Measurements from ENCODE around the gene OR2AJ1.
"Not testable (repeated sequence)": the region's sequence is repeated elsewhere in the genome, so short reads cannot be mapped to it uniquely, and the experiment has no call there.

Gene OR2AJ1, protein sequence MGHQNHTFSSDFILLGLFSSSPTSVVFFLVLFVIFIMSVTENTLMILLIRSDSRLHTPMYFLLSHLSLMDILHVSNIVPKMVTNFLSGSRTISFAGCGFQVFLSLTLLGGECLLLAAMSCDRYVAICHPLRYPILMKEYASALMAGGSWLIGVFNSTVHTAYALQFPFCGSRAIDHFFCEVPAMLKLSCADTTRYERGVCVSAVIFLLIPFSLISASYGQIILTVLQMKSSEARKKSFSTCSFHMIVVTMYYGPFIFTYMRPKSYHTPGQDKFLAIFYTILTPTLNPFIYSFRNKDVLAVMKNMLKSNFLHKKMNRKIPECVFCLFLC

DNA sequence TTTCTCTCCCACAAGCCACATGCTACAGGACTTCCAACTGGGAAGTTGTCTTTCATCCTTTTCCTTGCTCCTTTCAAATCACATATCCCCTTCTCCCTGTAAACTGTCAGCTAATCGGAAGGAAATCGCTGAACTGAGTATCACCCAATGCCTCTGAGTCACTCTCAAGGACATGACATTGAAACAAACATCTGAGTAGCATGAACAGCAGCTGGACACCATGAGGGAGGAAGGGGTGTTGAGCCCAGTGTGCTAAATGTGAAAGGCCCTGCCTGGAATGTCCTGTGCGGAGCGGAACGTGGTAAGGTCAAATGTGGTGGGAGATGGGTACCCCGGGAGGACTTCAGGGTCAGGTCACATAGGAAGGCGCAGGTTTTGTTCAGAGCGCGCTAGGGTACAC is at the start of gene OR2AJ1:
TSS of gene OR2AJ1 (plus strand) at position 22 of the 400 bp plus-strand sequence. CDS start 8,880 bp downstream, outside the sequence.
- in situ Hi-C loops (cut with MboI; ENCODE audit: low sequenced_read_pairs), result no loop called here

DNA sequence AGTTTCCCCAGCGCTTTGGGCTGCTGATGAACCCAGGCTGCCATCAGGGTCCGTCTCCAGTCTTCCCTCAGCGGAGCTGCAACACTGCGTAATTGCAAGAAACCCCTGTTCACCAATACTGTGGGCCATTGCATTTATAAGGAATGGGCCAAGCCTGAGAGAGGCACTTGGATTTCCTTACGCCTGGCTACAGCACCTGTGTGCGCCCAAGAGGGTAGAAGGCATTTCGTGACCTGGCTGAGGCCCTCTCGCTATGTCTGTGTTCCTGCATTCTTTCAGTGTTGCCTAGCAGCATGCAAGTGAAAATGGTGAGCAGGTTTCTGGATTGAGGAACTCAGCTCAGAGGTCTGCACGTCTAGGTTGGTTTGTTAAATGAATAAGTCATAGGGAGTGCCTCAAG is 41.3 kb upstream of the OR2AJ1 start:
- in situ Hi-C loops (cut with MboI; ENCODE audit: low sequenced_read_pairs), result no loop called here

DNA sequence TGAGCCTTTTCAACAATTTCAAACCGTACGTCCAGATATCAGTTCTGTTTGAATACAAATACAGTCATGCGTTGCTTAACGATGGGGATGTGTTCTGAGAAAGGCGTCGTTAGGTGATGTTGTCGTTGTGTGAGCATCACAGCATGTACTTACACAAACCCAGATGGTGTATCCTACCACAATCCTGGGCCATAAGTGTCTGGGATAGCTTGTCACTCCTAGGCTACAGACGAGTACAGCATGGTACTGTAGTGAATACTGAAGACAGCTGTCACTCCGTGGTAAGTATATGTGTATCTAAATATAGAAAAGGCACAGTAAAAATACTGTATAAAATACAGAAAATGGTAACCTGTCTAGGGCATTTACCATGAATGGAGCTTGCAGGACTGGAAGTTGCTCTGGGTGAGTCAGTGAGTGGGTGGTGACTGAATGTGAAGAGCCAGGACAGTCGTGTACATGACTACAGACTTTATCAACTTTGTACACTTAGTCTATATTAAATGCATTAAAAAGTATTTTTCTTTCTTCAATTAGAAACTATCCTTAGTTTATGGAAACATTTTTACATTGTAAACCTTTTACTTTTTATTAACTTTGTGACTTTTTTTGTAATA is 39.8 kb upstream of the OR2AJ1 start:
- in situ Hi-C loops (cut with MboI; ENCODE audit: low sequenced_read_pairs), result no loop called here

DNA sequence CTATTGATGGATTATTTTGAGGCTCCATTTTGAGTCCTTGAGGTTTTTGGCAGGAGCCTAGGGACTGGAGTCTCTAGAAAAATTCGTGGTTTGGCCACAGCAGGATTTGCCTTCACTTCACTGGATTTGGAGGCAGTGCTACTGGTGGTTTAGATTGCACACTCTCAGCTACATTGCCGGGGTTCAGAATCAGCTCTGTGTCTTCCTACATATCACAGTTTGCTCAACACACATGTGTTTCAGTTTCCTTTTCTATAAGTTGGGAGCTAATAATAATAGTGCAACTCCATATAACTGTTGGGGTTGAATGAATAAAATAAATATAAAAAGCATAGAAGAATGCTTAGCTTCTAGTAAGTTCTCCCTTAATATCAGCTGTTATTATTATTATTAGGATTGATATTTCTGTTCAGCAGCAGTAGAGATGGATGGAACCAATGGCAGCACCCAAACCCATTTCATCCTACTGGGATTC is 29.5 kb upstream of the OR2AJ1 start, which contains the start of gene OR2W3:
TSS of gene OR2W3 (plus strand) at position 425 of the 475 bp plus-strand sequence. CDS start at position 425, 0 bp downstream.
- in situ Hi-C loops (cut with MboI; ENCODE audit: low sequenced_read_pairs), result no loop called here

DNA sequence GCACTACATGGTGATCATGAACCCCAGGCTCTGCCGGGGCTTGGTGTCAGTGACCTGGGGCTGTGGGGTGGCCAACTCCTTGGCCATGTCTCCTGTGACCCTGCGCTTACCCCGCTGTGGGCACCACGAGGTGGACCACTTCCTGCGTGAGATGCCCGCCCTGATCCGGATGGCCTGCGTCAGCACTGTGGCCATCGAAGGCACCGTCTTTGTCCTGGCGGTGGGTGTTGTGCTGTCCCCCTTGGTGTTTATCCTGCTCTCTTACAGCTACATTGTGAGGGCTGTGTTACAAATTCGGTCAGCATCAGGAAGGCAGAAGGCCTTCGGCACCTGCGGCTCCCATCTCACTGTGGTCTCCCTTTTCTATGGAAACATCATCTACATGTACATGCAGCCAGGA is 28.7 kb upstream of the OR2AJ1 start:
- in situ Hi-C loops (cut with MboI; ENCODE audit: low sequenced_read_pairs), result no loop called here

DNA sequence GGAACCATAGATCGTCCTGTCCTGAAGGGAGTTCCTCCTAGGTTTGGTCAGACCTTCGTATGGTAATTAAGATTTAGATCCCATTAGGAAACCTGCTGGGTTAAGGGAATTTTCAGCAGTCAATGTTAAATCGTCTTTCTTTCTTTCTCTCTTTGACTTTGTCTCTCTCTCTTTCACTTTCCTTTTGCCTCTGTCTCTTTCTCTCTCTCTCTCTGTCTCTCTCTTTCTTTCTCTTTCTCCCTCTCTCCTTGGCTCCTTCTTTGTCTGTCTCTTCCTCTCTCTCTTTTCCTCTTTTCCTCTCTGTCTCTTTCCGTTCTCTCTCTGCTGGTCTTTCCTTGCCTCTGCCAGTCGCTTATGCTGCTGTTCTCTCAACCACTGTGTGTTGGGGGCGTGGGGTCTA is 20.6 kb upstream of the OR2AJ1 start:
- in situ Hi-C loops (cut with MboI; ENCODE audit: low sequenced_read_pairs), result no loop called here

DNA sequence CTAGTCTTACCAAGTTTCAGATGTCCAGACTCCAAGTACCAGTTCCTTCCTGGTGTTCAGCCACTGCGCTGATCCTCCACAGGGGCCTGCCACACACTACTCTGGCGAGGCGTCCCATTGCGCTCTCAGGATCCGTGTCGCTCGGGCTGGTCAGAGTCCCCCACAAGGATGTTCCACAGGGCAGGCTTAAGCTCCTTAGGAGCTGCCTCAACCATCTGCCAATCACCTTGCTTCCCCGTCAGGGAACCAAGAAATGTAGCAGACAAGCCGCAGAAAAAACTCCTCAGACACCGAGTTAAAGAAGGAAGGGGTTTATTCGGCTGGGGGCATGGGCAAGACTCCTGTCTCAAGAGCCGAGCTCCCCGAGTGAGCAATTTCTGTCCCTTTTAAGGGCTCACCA is 19.5 kb upstream of the OR2AJ1 start:
- in situ Hi-C loops (cut with MboI; ENCODE audit: low sequenced_read_pairs), result no loop called here

DNA sequence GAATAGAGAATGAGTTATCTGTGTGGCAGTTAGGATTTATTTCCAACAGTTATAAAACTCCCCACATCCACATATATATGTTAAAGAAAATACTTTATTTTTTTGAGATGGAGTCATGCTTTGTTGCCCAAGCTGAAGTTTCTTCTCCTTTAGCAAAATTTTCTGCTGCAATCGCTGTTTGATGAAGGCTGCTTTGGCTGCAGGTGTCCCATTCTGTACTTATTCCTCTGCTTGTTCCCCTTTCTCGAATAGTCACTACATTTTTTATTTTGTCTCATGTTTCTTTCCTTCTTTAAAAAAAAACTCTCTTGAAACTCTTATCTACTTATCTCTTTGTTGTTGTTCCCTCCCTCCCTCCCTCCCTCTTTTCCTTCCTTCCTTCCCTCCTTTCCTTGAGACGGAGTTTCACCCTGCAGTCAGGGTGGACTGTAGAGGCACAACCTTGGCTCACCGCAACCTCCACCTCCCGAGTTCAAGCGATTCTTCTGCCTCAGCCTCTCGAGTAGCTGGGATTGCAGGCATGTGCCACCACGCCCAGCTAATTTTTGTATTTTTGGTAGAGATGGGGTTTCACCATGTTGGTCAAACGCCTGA is 18.7 kb upstream of the OR2AJ1 start:
- in situ Hi-C loops (cut with MboI; ENCODE audit: low sequenced_read_pairs), result no loop called here

DNA sequence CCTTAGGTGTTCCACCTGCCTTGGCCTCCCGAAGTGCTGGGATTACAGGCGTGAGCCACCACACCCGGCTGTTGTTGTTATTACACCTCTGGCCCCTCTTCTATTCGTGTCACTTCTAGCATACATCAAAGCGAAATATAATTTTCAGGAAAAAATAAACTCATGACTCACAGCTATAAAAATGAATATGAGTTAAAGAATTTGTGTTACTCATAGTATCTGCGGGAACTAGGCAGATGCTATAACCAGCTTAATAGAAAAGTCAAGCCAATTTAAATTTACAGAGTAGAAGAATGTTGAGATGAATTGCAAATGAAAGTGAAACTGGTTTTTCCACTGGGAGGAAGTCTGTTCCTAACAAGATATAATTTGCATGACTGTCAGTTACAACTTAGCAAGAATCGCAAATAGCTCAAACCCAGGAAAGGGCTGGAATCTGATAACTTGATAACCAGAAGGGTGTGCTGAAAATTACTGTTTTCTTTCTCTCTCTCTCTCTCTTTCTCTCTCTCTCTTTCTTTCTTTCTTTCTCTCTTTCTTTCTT is 18.1 kb upstream of the OR2AJ1 start:
- in situ Hi-C loops (cut with MboI; ENCODE audit: low sequenced_read_pairs), result no loop called here

DNA sequence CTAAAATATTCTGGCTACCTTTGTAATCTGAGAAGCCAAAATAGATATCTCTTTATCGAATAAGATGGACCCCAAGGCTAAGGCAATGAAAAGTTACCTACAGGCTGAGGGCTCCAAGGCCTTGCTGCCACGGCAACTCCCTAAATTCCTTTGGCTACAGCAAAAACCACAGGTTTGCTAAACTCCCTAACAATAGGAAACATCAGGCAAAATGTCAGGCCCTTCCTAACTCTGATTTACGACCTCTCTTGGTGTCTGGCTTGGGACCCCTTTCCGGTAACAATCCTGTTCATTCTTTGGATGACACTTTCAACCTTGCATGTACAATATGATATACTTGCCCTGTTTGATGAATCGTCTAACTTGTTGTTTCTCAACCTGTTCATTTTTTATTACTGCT is 15.9 kb upstream of the OR2AJ1 start:
- in situ Hi-C loops (cut with MboI; ENCODE audit: low sequenced_read_pairs), result no loop called here

DNA sequence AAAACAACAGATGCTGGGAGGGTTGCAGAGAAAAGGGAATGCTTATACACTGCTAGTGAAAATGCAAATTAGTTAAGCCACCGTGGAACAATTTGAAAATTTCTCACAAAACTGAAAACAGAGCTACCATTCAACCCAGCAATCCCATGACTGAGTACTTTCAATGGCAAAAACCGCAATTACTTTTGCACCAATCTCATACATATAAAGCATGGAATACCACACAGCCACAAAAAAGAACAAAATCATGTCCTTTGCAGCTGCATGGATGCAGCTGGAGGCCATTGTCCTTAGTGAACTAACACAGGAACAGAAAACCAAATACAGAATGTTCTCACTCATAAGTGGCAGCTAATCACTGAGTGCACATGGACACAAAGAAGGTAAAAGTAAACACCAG is 10.9 kb upstream of the OR2AJ1 start:
- in situ Hi-C loops (cut with MboI; ENCODE audit: low sequenced_read_pairs), result no loop called here

DNA sequence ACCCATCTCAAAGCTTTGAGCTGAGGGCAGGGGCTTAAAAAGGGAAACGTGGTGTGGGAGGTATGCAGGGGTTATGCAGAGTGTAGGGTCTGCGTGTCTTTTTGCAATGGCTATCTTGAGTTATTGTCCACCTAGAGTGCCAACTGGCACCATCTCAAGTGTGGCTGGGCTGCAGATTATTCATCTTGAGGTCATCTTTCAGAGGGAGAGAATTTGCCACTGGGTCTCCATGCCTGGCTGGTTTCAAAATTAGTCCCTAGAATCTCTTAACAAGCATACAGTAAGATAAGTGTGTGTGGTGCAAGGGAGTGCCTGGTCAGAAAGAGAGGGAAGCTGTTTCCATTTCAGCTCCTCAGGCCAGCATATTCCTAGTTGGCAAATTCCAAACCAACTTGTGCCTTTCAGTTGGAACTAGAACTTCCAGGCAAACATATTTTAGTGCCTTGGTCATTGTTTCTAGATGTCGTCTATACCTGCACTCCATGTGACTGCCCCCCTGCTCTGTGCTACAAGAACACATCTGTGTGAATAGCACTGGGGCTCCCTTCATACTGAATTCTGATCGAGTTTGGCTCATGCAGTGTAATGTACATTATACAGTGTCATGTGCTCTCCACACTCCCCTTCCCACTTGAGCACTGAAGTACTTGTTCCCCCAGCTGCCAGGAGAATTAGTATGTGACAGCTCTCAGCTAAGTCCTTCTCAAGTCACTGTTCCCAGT is 9.6 kb upstream of the OR2AJ1 start:
- in situ Hi-C loops (cut with MboI; ENCODE audit: low sequenced_read_pairs), result no loop called here

DNA sequence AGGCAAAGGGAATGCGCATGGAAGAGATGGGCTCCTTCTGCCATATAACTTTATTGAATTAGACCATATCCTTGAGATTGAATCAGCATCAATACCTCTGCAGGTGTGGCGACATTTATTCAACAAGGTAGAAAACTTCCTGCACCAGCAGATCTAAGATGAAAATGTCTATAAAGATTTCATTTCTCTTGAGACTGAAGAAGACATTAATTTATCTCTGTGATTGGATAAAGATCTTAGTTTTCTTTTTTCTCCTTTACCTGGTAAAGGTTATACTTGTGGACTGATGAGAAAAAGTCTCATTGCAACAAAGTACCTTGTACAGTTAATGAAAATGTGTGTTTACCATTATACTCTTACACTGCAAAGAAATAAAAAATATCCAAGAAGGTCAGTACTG is 4.7 kb upstream of the OR2AJ1 start, which contains the start of gene OR2T8:
TSS of gene OR2T8 (plus strand) at position 301 of the 400 bp plus-strand sequence. CDS start 766 bp downstream, outside the sequence.
- in situ Hi-C loops (cut with MboI; ENCODE audit: low sequenced_read_pairs), result no loop called here

DNA sequence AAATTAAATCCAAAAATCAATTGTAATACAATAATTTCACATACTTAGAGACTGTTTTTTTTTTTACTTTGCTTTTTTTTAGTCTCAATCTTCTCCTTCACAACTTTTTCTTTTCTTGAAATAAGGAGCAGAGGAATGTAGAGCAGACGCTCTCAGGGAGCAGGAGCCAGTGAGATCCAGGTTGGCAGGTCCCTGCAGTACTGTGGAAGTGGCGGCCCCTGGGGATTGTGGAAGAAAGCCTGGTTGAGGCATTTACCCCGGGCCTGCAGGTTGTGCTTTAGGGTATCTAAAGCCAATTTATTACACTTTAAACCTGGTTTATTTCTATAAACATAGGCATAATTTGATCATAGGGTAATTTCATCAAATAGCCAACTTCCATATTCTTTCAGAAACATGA is 748 bp upstream of the OR2AJ1 start:
- in situ Hi-C loops (cut with MboI; ENCODE audit: low sequenced_read_pairs), result no loop called here

DNA sequence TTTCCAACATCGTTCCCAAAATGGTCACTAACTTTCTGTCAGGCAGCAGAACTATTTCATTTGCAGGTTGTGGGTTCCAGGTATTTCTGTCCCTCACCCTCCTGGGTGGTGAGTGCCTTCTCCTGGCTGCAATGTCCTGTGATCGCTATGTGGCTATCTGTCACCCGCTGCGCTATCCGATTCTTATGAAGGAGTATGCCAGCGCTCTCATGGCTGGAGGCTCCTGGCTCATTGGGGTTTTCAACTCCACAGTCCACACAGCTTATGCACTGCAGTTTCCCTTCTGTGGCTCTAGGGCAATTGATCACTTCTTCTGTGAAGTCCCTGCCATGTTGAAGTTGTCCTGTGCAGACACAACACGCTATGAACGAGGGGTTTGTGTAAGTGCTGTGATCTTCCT is 9.3 kb downstream of the OR2AJ1 start:
- in situ Hi-C loops (cut with MboI; ENCODE audit: low sequenced_read_pairs), result no loop called here

DNA sequence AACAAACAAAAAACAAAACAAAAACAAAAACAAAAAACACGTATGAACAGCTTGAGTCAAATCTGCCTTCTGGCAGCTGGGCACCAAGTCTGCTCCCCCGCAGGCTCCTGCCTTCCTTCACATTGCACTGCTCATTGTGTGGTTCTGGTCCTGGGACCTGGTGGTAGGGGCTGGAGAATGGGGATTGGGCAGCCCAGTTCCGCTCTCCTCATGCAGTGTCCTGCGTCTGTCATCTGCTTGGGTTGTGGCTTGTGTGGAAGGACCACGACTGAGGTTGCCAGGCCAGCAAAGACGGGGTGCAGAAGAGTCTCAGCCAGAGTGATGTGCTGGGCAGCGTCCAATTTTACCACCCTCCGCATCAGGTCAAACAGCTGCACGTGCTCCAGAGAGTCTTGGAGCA is 11.1 kb downstream of the OR2AJ1 start:
- in situ Hi-C loops (cut with MboI; ENCODE audit: low sequenced_read_pairs), result no loop called here

DNA sequence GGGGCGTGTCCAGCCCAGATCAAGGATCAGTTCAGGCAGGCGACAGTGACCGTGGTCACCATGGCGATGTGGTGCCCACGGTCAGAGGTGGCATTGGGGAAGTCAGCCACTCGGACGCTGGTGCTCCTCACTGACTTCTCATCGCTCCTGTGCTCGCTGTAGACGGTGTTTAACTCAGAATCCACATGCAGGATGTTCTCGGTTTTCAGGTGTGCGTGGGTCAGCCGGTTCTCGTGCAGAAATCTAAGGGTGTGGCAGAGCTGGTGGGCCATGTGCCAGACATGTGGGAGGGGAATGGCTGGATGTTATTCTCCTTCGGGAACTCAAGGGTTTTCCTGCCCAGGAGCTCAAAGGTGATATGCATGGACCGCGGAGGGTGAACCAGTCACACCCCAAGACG is 11.7 kb downstream of the OR2AJ1 start:
- in situ Hi-C loops (cut with MboI; ENCODE audit: low sequenced_read_pairs), result no loop called here

DNA sequence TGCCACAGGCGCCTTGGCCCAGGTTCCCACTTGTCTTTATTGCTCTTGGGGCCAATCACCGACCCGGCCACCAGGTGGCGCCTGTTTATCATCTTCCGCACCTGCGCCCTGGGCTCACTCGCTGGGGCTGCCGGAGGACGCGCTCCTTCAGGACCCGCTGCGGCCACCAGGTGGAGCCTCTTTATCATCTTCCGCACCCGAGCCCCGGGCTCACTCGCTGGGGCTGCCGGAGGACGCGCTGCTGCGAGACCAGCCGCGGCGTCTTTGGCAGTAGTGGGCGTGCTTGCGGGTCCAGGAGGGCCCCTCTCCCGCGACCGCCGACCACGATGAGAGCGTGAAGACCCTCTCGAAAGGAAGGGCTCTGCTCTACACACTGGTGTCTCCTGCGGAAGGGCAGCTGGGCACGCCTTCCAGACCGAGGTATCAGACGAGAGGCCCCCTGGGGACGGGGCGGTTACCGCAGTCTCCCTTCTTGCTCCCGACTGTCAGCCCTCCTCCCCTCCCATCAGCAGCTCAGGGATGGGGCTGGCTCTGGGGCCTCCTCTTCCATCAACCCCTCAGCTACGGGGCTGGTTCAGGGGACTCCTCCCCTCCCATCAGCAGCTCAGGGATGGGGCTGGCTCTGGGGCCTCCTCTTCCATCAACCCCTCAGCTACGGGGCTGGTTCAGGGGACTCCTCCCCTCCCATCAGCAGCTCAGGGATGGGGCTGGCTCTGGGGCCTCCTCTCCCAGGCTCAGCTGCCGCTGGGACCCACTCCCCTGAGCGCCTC is 12.5 kb downstream of the OR2AJ1 start:
- in situ Hi-C loops (cut with MboI; ENCODE audit: low sequenced_read_pairs), result not testable (repeated sequence)

DNA sequence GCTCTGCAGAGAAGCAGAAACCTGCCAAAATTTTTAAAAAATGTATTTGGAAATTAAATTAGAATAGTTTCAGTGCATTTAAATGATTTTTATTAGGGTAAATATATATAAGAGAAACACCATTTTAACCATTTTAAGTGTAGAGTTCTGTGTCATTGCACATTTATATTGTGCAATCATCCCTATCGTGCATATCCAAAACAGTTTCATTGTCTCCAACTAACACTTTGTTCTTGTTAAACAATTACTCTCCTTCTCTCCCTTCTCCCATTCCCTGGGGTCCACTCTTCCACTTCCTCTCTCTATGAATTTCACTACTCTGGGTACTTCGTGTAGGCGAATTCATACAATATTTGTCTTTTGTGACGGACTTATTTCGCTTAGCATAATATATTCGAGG is 17.9 kb downstream of the OR2AJ1 start:
- in situ Hi-C loops (cut with MboI; ENCODE audit: low sequenced_read_pairs), result no loop called here

DNA sequence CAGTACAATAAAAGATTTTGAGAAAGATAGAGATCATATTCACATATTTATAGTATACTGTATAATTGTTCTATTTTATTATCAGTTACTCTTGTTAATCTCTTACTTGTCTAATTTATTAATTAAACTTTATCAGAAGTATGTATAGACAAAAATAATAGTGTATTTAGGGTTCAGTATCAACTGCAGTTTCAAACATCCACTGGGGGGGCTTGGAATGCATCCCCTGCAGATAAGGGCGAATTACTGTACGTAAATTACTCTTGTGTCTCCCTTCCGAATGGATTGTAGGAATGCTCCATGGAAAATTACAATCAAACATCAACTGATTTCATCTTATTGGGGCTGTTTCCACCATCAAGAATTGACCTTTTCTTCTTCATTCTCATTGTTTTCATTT is 23.9 kb downstream of the OR2AJ1 start, which contains the start of gene OR2L8:
TSS of gene OR2L8 (plus strand) at position 301 of the 400 bp plus-strand sequence. CDS start at position 301, 0 bp downstream.
- in situ Hi-C loops (cut with MboI; ENCODE audit: low sequenced_read_pairs), result no loop called here
